Ascending aorta (tissue), 2 donors: Measurements from ENCODE around the gene OR52E4. TPM values are rescaled to one million over a fixed set of nuclear protein-coding genes. Genes with fewer than 3 reads are reported as not detected.

ENCODE experiments used
- DNase-seq, 2 donors: peaks; one replicate each; pipeline ENCODE4 v3.0.0-alpha.2; 2019; ENCODE audit warnings: low spot score in 2 of 2
- H3K27ac ChIP-seq, 2 donors: fragments of 200-600 bp; sonication (generic); one replicate each; pipeline ENCODE4 v1.5.1; 2016 to 2017; ENCODE audit warnings: mild to moderate bottlenecking in 1 of 2
- H3K27me3 ChIP-seq: fragments of 200-600 bp; sonication (generic); one replicate; pipeline ENCODE4 v1.5.1; 2017
- H3K36me3 ChIP-seq, 2 donors: fragments of 200-600 bp; sonication (generic); one replicate each; pipeline ENCODE4 v1.5.1; 2016
- H3K4me1 ChIP-seq, 2 donors: fragments of 200-600 bp; sonication (generic); one replicate each; pipeline ENCODE4 v1.5.1; 2016 to 2017; ENCODE audit warnings: mild to moderate bottlenecking in 1 of 2
- H3K4me3 ChIP-seq, 2 donors: fragments of 200-600 bp; sonication (generic); one replicate each; pipeline ENCODE4 v1.5.1; 2016 to 2017; ENCODE audit warnings: mild to moderate bottlenecking in 1 of 2
- H3K9me3 ChIP-seq, 2 donors: fragments of 200-600 bp; sonication (generic); one replicate each; pipeline ENCODE4 v1.5.1; 2016
- CTCF ChIP-seq, 3 experiments: fragments of 200-600 bp in 2 of 3; fragments of 450-650 bp in 1 of 3; sonication (generic) in 2 of 3; IDR thresholded peaks; one replicate each; pipeline ENCODE4 v1.5.1; 2016 to 2019; ENCODE audit warnings: antibody characterized with exemption in 3 of 3, mild to moderate bottlenecking in 1 of 3, moderate library complexity in 1 of 3
- intact Hi-C: fragments of 100-400 bp; cut with DNase I; formaldehyde crosslinking; loops from one replicate; pipeline ENCODE4 v1.15.1; 2023
- total RNA-seq: library from RNA; depleted of rRNA; stranded (reverse); fragments of >200 nt; gene quantifications from one replicate; pipeline ENCODE4 v1.1.0, GENCODE V29; 2016

Gene OR52E4
- total RNA-seq, 1 donor from 2014 or later = not detected

DNA sequence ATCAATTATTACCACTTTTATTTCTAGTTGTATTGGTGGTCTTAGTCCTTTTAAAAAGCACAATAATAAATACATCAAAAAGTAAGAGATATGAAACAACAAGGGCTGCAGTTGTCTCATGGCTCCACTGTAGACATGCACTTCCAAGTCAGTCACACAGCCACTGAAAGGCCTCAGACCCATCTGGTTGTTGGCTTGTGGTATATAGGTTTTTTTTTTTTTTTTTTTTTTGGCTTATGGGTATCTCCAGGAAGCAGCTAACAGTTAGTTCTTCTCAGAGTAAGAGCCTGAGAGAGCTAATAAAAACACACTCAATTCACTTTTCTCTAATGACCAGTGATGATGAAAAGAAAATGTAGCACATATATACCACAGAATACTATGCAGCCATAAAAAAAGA, 32.7 kb upstream of the OR52E4 start:
- H3K27ac ChIP-seq = no peak overlapping the region
- TF ChIP-seq CTCF (IDR thresholded peaks at IDR 0.05) = no peak
- no peaks in the 10 kb centered on the region for H3K27me3 ChIP-seq
- intact Hi-C loops = no loop called here
- H3K9me3 ChIP-seq = peaks cover 0 to 3% of the 10 kb centered on the region in 2 donors
- H3K4me3 ChIP-seq = no peak overlapping the region
- no peaks in the 10 kb centered on the region for H3K4me1 ChIP-seq
- no peak for DNase-seq
- no peaks in the 10 kb centered on the region for H3K36me3 ChIP-seq

DNA sequence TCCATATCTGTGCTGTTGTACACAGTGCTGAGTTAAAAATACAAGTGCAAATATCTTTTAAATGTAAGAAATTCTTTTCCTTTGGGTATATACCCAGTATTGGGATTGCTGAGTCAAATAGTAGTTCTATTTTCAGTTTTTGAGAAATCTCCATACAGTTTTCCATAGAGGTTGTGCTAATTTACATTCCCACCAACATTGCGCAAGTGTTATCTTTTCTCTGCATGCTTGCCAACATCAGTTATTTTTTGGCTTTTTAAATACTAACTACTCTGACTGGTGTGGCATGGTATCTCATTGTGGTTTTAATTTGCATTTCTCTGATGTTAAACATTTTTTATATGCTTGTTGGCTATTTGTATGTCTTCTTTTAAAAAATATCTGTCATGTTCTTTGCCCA, 29.4 kb upstream of the OR52E4 start:
- no peak for DNase-seq
- Histone ChIP-seq H3K27ac (no peak overlapping the region), H3K27me3 (no peaks in the 10 kb centered on the region), H3K4me1 (no peaks in the 10 kb centered on the region), H3K36me3 (no peaks in the 10 kb centered on the region), H3K4me3 (no peak overlapping the region), H3K9me3 (peaks cover 0 to 3% of the 10 kb centered on the region in 2 donors)
- no peak for TF ChIP-seq CTCF (IDR thresholded peaks at IDR 0.05)
- intact Hi-C loops = no loop called here

DNA sequence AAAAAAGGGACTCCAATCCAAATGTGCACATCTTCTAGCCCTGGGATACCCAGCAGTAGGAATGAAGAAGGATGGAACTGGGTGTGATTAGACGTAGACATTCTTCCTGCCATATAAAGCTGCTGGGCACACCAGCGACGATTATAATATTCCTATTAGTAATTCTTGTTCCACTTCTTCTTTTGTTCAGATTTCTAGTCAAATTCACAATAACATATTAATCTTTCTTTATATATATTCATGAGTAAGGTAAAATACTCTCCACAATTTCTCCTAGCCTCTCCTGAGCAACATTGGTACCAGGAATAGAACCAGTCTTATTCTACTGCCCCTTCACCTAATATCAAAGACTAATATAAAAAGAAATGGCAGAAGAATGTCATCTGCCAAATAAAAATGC, 22.8 kb upstream of the OR52E4 start, which contains the start of gene OR52E8:
OR52E8 (minus strand) TSS at position 101 of the 400 bp plus-strand sequence; CDS start at position 101, 0 bp downstream.
- intact Hi-C loops = no loop called here
- no peak within 1 kb of the TSS for H3K4me3 ChIP-seq
- H3K27ac ChIP-seq = no peak within 1 kb of the TSS
- DNase-seq = no peak
- no peaks in the 10 kb centered on the region for H3K36me3 ChIP-seq
- H3K27me3 ChIP-seq = no peaks in the 10 kb centered on the region
- H3K9me3 ChIP-seq = no peaks in the 10 kb centered on the region
- no peak for TF ChIP-seq CTCF (IDR thresholded peaks at IDR 0.05)
- no peaks in the 10 kb centered on the region for H3K4me1 ChIP-seq

DNA sequence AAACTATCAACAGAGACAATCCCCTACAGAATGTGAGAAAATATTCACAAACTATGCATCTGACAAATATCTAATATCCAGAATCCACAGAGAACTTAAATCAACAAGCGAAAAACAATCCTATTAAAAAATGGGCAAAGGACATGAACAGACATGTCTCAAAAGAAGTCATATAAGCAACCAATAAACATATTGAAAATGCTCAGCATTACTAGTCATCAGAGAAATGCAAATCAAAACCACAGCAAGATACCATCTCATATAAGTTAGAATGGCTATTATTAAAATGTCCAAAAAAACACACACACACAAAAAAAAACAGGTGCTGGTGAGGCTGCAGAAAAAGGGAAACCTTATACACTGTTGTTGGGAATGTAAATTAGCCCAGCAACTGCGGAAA, 14.6 kb upstream of the OR52E4 start:
- Histone ChIP-seq H3K27ac (no peak overlapping the region), H3K4me3 (no peak overlapping the region), H3K4me1 (no peaks in the 10 kb centered on the region), H3K27me3 (no peaks in the 10 kb centered on the region), H3K9me3 (no peaks in the 10 kb centered on the region), H3K36me3 (no peaks in the 10 kb centered on the region)
- TF ChIP-seq CTCF (IDR thresholded peaks at IDR 0.05) = no peak
- intact Hi-C loops = no loop called here
- no peak for DNase-seq

DNA sequence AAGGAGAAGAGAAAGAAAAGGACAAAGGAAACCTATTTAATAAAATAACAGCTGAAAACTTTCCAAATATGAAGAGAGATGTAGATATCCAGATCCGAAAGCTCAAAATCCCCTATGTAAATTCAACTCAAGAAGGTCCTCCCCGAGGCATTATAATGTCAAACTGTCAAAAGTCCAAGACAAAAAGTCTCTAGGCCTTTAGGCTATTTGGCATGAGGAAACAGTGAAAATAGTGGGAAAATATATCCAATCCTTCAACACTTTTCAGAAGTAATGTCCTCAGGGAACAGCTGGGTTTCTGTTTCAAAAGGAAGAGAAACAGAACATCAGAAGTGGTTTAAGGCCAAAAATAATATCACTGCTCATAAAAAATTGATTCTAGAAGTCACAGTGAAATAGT, 1.9 kb upstream of the OR52E4 start:
- Histone ChIP-seq H3K9me3 (no peaks in the 10 kb centered on the region), H3K4me3 (no peak overlapping the region), H3K36me3 (no peaks in the 10 kb centered on the region), H3K4me1 (no peaks in the 10 kb centered on the region), H3K27me3 (no peaks in the 10 kb centered on the region), H3K27ac (no peak overlapping the region)
- no peak for DNase-seq
- intact Hi-C loops = no loop called here
- TF ChIP-seq CTCF (IDR thresholded peaks at IDR 0.05) = no peak

DNA sequence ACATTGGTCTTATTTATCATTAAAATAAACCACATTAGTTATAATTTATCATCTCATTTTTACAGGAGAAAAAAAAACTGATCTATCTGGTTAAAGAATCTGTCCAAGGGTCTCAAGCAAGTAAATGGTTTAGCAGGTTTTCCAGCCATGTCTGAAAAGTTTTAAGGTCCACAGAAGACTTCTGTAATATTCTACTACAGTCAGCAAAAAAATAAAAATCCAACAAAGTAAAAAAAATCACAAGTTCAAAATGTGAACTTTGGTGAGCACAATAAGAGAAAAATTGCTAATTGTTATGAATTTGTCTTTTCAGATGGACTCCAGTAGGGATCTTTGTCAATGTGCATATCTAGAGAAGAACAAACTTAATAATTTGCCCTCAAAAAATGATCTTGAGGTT, 1.3 kb downstream of the OR52E4 start:
- Histone ChIP-seq H3K4me3 (no peak overlapping the region), H3K27ac (no peak overlapping the region), H3K36me3 (no peaks in the 10 kb centered on the region), H3K4me1 (no peaks in the 10 kb centered on the region), H3K9me3 (no peaks in the 10 kb centered on the region), H3K27me3 (no peaks in the 10 kb centered on the region)
- no peak for TF ChIP-seq CTCF (IDR thresholded peaks at IDR 0.05)
- no peak for DNase-seq
- intact Hi-C loops = no loop called here
